GM21526 (cell line): ENCODE data around the gene PTPN3.

Source experiments
- ATAC-seq: cut with Tn5 transposase; IDR thresholded peaks from one replicate; pipeline ENCODE4 v1.9.1; 2021; ENCODE audit warnings: moderate library complexity; ENCODE audit not compliant: unreplicated experiment, low FRiP score

The PTPN3 gene

GRCh38 chr9:109433476-109433875 is 64.6 kb downstream of the PTPN3 start:
- ATAC-seq = no peak

- no peak for ATAC-seq
These were observed 67.9 kb downstream of the PTPN3 start for GRCh38 chr9:109430231-109430630.

GRCh38 chr9:109428854-109429253 is 69.3 kb downstream of the PTPN3 start:
- ATAC-seq = no peak

GRCh38 chr9:109427886-109428285 is 70.2 kb downstream of the PTPN3 start:
- no peak for ATAC-seq

DNA sequence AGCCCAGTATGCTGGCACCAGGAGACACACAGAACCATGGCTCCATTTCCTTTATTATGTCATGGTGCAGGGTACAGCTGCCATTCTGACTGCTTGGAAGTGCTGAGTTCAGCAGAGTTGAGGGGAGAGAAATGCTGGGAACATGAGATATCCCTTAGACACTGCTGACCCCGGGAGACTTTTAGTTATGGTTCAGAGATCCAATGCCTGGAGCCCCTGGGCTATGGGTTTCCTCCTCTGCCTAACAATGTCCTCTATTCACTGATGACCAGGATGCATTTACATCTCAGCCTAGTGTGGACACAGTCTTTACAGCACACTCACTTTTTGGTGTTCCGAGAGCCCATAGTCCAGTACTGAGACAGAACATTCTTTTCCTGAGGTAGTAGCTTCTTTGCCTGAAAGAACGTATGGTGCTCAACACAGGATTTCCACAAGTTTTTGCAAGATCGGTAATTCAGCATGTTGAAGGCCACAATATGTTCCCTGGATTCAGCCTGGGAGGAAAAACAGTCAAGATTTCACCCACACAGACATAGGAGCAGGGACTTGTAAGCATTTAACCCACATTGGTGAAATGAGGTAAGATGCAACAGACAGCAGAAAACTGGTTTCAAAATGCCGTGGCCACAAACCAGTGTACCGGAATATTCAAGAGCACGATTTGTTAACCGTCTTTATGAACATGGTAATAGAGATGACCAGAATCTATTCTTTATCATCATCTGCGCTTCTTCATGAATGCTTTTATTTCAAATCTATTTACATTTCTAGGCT is 71.3 kb downstream of the PTPN3 start:
- no peak for ATAC-seq

GRCh38 chr9:109424618-109425017 is 73.5 kb downstream of the PTPN3 start:
- ATAC-seq = no peak

GRCh38 chr9:109423877-109424276 is 74.2 kb downstream of the PTPN3 start:
- no peak for ATAC-seq

- peak; percentile 83 for ATAC-seq
These were observed 75.5 kb downstream of the PTPN3 start for GRCh38 chr9:109422641-109423040.

DNA sequence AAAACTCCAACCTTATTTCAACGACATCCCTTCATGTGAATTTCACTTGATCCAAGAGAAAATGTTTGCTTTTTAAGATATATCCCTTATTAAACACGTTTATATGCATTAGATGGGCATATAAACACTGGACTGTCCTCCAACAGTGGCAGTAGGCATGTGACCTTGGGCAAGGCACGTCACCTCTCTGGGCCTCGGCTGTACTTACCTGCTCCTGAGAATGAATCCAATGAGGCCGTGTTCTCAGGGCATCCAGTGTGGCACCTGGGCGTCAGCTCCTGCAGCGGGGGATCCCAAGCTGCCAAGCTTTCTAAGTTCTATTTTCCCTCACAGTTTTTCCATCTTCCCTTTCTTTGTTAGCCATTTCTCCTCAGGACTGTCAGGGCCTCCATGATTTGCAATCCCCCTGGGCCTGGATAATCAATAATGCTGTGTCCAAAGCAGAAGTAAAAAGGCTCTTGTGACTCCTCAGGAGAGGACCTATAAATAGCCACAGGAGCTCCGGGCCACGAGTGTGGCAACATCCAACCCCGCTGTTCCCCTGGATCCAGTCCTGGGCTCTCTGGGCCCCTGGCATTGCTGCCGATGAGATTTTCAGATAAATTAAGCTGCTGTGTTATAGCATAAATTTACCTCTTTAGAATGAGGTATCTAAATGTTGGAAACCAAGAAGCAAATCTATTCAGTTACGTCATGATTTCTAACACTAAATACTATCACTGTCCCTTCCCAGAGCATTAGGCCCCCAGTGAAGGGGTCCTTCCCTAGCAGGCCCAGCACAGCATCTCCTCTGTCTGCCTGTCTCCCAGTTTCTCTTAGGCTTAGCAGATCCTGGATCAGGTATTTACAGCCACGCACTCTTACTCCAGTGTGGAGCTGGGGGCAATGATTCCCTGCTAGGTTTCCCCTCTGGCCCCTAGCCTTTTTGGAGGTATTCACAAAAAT is 76.8 kb downstream of the PTPN3 start:
- ATAC-seq = no peak

DNA sequence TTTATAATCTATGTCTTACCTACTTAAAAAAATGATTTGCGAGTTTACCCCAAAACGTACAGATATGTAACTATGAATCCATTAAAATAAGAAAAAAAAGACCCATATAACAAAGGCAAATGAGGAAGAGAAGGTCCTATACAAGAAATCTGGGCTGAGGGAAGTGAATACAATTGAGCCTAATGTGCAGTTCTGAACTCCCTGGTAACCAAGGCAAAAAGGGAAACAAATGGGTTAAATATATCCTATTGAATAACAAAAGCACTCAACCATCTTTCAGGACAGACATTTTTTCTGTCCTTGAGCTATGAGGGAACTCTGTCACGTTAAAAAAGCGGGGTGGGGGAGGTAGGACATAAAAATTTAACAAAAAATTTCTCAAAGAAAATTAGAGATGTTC is 78.6 kb downstream of the PTPN3 start:
- no peak for ATAC-seq

DNA sequence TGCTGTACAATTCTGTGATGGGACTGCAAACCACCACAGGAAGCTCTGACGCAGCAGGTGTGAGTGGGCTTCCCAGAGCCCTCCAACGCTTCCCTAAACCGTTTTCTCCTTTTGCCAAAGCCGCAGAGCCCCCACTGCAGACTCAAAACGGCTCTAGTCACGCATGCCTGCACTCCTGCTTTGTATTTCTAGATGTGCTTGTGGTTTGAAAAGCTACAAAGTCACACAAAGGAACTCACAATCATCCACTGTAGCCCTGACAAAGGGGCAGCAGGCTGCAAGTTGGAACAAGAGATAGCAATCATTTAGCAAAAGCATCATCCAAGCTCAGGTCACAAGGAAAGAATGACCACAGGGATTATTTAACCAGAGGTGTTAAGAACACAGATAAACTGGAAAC is 79.3 kb downstream of the PTPN3 start:
- no peak for ATAC-seq

GRCh38 chr9:109417585-109418544 is 80.2 kb downstream of the PTPN3 start:
- no peak for ATAC-seq

DNA sequence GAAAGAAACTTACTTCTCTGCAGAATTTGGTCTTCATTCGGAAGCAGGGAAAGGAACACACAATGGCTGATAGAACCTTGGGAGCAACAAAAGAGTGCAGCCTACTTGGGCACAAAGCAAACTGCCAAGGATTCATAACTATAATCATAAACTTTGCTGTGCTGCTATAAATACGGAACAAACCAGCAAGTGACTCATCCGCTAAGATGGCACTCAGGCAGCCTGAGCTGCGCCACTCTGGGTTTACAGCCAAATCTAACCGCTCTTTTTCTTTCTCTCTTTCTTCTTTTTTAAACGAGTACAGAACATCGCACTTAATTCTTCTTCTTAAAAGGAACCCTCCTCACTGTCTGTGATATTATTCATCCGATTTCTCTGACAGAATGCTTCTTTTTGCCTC is 81.1 kb downstream of the PTPN3 start:
- no peak for ATAC-seq

GRCh38 chr9:109416135-109416706 is 81.9 kb downstream of the PTPN3 start:
- no peak for ATAC-seq

DNA sequence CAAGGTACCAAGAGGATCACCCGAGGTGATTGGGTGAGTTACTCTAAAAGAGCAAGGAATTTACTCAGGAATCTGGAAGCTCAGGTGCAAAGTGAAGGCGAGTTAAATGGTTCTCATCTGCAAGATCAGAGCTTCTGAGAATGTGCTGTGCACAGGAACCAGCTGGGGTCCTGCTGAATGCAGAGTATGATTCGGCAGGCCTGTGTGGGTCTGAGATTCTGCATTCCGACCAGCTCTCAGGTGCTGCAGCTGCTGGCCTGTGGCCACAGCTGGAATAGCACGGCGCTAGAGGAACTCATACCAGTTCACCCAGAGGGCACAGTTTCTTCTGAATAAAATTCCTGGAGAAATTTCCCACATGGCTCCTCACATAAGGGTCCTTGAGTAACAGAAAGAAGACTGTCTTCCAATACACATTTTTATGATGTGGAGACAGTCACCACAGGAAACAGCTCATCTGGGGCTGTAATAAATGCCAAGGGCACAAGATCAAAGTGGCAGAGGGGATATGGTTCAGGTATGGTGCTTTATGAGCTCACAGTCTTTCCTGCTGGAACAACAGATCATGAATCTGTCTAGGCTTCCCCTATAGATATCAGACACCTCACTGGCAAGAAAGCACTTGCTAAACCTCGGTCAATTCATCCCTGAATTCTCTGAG is 83.9 kb downstream of the PTPN3 start:
- ATAC-seq = no peak

GRCh38 chr9:109411798-109412352 is 86.2 kb downstream of the PTPN3 start:
- ATAC-seq = peak; percentile 44

GRCh38 chr9:109411069-109411761 is 86.9 kb downstream of the PTPN3 start:
- peak; percentile 80 for ATAC-seq

GRCh38 chr9:109409773-109410397 is 88.2 kb downstream of the PTPN3 start:
- no peak for ATAC-seq
